GM12801 (cell line): ENCODE data around the gene CCDC177.

Experiments used
- CTCF ChIP-seq: IDR thresholded peaks from one replicate; pipeline ENCODE4 v1.5.1; 2011; ENCODE audit warnings: control low read depth; ENCODE audit not compliant: insufficient read length; ENCODE audit errors: extremely low read depth

The CCDC177 gene

DNA sequence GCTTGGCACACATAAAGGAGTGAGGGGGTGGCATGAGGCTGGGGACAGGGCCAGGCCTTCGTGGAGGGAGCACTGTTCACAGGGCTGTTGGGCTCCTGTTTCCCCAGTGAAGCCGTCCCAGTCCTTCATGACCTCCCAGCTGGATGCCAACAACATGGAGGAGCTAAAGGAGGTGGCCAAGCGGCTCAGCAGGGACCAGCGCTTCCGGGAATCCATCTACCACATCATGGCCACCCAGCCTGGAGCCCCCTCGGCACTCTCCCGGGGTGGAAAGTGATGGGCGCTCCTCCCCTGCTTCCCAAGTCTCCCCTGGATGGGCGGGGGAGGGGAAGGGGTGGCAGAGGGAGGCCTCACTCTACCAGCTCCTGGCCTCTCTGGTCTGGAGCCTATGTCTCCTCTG is 46.5 kb downstream of the CCDC177 start:
- TF ChIP-seq CTCF: no peak

DNA sequence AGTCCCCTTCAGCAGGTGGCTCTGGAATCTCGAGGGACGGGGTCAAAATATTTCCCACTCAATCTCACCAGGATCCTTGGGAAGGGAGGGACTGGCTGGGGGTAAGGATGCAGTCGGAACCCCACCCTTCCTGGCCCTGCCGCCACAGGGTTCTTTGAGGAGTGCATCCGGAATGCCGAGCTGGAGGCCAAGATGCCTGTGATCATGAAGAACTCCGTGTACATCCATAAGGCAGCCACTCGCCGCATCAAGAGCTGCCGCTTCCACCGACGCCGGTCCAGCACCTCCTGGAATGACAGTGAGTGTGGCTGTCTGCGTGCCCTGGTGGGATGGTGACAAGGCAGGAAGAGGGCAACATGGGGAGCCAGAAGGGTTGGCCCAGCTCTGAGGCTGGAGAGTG is 47.0 kb downstream of the CCDC177 start:
- no peak for TF ChIP-seq CTCF

DNA sequence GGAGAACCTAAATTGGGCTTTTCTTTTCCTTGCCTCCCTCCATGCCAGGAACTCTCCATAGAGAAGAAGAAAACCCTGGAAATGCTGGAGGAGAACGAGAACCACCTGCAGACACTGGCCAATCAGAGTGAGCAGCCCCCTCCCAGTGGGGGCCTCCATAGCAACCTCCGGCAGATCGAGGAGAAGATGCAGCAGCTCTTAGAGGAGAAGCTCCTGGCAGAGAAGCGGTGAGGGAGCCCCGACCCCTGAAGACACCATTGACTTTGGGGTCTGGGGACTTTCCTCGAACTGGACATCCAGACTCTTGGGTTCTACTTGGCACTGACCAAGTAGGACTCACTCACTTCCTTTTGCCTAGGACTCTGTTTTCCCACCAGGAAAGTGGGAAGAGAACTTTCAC is 48.8 kb downstream of the CCDC177 start:
- no peak for TF ChIP-seq CTCF

DNA sequence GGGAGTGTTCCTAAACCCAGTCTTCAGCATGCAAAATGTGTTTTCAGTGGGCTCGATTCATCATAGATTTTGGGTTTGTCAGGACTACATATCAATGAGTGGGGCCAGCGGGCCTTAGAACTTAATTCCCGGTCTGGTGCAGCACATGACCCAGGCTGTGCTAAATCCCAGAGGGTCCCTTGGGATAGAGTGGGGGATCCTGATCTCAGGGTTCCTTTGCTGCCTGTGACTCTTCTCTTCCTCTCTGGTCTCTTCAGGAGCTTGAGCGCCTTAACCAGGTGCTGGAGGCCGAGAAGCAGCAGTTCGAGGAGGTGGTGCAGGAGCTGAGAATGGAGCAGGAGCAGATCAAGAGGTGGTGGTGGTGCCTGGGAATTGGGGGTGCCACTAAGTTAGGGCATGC is 52.6 kb downstream of the CCDC177 start:
- TF ChIP-seq CTCF: no peak
